DMS153 treated with DMSO at 0.1 percent for 48 hours (cell line): ENCODE data around the gene C4orf46.

Experiments used
- DNase-seq: peaks from one replicate; lab custom pipeline; 2025; ENCODE audit not compliant: unreplicated experiment; lab: John Stamatoyannopoulos, UW

C4orf46 gene

GRCh38 chr4:158656439-158656838 is 15.2 kb downstream of the C4orf46 start:
- DNase-seq, result no peak

GRCh38 chr4:158652920-158653319 is 18.8 kb downstream of the C4orf46 start:
- DNase-seq, result no peak

- no peak for DNase-seq
These were observed 22.5 kb downstream of the C4orf46 start for GRCh38 chr4:158649111-158649680.

- no peak for DNase-seq
These were observed 26.9 kb downstream of the C4orf46 start for GRCh38 chr4:158644760-158645159.

GRCh38 chr4:158644356-158644755 is 27.3 kb downstream of the C4orf46 start:
- no peak for DNase-seq

- no peak for DNase-seq
These were observed 35.1 kb downstream of the C4orf46 start for GRCh38 chr4:158636619-158637018.

- no peak for DNase-seq
These were observed 40.8 kb downstream of the C4orf46 start for GRCh38 chr4:158630893-158631292.

- no peak for DNase-seq
These were observed 46.1 kb downstream of the C4orf46 start for GRCh38 chr4:158625544-158625943.

GRCh38 chr4:158624889-158625478 is 46.7 kb downstream of the C4orf46 start:
- peak; percentile 55 for DNase-seq

GRCh38 chr4:158622251-158622650 is 49.4 kb downstream of the C4orf46 start:
- DNase-seq, result no peak

GRCh38 chr4:158621729-158622128 is 50.0 kb downstream of the C4orf46 start:
- no peak for DNase-seq

GRCh38 chr4:158617956-158618355 is 53.7 kb downstream of the C4orf46 start:
- no peak for DNase-seq
